Measurements from ENCODE around the gene CHCHD3. TPM values are rescaled to one million over a fixed set of nuclear protein-coding genes. Genes with fewer than 3 reads are reported as not detected.

Gene CHCHD3
- total and polyA plus RNA-seq, 9 of the 15 experiments (the other 6 are each of a cell fraction or from before 2014, with no cell fraction given): 66.2 to 279 (median 204) TPM

DNA sequence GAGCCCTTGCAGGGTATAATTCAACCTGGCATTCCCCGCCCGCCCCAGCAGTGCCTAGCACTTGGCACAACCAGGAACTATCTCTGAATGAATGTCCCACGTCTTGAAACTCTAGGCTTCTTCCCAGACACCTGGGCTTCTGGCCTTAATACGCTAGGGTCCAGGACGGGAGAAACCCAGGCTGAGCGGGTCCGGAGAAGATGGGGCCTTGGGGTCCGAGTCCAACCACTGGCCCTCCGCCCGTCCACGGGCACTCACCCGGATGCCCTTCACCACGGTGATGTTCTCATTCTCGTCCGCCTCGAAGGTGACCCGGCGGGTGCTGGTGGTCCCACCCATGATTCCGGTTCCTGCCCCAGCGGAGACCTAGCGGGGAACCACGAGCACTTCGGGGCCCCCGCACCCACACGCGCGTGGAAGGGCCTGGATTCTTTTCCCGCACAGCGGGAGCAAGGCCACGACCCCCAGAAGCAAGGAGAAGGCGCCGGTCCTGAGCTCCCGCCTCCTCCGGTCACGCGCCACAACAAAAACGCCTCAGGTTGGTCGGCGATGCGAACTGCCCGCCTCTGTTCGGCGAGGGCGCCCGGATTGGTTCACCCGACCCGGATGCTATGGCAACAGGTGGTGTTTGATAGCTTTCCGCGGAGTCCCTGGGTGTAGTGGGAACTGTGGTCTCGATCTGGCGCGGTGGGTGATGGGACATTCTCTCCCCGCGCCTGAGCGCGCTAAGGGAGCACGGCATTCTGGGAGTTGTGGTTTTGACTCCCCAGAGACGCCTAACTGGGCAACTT, at the start of gene CHCHD3 (continued):
- no peak; the same call in 1 of the 2 replicates for TF ChIP-seq KLF6 (CRISPR knock-in tag; IDR thresholded peaks at IDR 0.05; ENCODE audit: borderline replicate concordance)
- TF ChIP-seq, protein P1, sequence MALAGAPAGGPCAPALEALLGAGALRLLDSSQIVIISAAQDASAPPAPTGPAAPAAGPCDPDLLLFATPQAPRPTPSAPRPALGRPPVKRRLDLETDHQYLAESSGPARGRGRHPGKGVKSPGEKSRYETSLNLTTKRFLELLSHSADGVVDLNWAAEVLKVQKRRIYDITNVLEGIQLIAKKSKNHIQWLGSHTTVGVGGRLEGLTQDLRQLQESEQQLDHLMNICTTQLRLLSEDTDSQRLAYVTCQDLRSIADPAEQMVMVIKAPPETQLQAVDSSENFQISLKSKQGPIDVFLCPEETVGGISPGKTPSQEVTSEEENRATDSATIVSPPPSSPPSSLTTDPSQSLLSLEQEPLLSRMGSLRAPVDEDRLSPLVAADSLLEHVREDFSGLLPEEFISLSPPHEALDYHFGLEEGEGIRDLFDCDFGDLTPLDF (CRISPR knock-in tag; IDR thresholded peaks at IDR 0.05): peak; percentile 86; the same call in 1 of the 2 replicates
- TF ChIP-seq SRSF9 (IDR thresholded peaks at IDR 0.05; ENCODE audit: borderline replicate concordance, low read depth, low read length): no peak
- TF ChIP-seq NUFIP1 (IDR thresholded peaks at IDR 0.05; ENCODE audit: partially characterized antibody): no peak
- TF ChIP-seq NCOA2 (IDR thresholded peaks at IDR 0.05; ENCODE audit: partially characterized antibody in 2 of 2): no peak
- TF ChIP-seq PHF8 (IDR thresholded peaks at IDR 0.05; ENCODE audit: borderline replicate concordance, low read length): peak; percentile 99
- TF ChIP-seq, protein P2, sequence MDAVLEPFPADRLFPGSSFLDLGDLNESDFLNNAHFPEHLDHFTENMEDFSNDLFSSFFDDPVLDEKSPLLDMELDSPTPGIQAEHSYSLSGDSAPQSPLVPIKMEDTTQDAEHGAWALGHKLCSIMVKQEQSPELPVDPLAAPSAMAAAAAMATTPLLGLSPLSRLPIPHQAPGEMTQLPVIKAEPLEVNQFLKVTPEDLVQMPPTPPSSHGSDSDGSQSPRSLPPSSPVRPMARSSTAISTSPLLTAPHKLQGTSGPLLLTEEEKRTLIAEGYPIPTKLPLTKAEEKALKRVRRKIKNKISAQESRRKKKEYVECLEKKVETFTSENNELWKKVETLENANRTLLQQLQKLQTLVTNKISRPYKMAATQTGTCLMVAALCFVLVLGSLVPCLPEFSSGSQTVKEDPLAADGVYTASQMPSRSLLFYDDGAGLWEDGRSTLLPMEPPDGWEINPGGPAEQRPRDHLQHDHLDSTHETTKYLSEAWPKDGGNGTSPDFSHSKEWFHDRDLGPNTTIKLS (IDR thresholded peaks at IDR 0.05; ENCODE audit: borderline replicate concordance, low read depth): peak; percentile 91
- TF ChIP-seq CHD2 (IDR thresholded peaks at IDR 0.05; ENCODE audit: low read depth, low read length): peak; percentile 76
- peak; percentile 41; the same call in 1 of the 2 replicates for TF ChIP-seq EP300 (IDR thresholded peaks at IDR 0.05; ENCODE audit: low read length)
- TF ChIP-seq, protein P3, sequence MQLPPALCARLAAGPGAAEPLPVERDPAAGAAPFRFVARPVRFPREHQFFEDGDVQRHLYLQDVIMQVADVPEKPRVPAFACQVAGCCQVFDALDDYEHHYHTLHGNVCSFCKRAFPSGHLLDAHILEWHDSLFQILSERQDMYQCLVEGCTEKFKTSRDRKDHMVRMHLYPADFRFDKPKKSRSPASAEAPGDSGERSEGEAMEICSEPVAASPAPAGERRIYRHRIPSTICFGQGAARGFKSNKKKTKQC (CRISPR knock-in tag; IDR thresholded peaks at IDR 0.05): peak; percentile 89; the same call in 1 of the 2 replicates
- peak; percentile 80 for TF ChIP-seq POU5F1 (IDR thresholded peaks at IDR 0.05; ENCODE audit: borderline replicate concordance, low read depth, low read length, partially characterized antibody)
- TF ChIP-seq, protein P4, sequence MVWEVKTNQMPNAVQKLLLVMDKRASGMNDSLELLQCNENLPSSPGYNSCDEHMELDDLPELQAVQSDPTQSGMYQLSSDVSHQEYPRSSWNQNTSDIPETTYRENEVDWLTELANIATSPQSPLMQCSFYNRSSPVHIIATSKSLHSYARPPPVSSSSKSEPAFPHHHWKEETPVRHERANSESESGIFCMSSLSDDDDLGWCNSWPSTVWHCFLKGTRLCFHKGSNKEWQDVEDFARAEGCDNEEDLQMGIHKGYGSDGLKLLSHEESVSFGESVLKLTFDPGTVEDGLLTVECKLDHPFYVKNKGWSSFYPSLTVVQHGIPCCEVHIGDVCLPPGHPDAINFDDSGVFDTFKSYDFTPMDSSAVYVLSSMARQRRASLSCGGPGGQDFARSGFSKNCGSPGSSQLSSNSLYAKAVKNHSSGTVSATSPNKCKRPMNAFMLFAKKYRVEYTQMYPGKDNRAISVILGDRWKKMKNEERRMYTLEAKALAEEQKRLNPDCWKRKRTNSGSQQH (CRISPR knock-in tag; IDR thresholded peaks at IDR 0.05): peak; percentile 86
- no peak for TF ChIP-seq PHB2 (IDR thresholded peaks at IDR 0.05; ENCODE audit: low read depth)
- peak; percentile 95 for TF ChIP-seq RAD51 (IDR thresholded peaks at IDR 0.05; ENCODE audit: borderline replicate concordance, low read depth)
- TF ChIP-seq ZNF436 (CRISPR knock-in tag; IDR thresholded peaks at IDR 0.05): 0 out of 2 replicates have a peak, but pooled peaks have one; percentile 11
- peak; percentile 96 for TF ChIP-seq POLR2A (conservative IDR thresholded peaks at IDR 0.05)
- peak; percentile 92 for TF ChIP-seq GATAD2A (IDR thresholded peaks at IDR 0.05)
- TF ChIP-seq CTBP1 (IDR thresholded peaks at IDR 0.05; ENCODE audit: borderline replicate concordance): peak; percentile 73; the same call in 1 of the 2 replicates
- TF ChIP-seq, protein P5, sequence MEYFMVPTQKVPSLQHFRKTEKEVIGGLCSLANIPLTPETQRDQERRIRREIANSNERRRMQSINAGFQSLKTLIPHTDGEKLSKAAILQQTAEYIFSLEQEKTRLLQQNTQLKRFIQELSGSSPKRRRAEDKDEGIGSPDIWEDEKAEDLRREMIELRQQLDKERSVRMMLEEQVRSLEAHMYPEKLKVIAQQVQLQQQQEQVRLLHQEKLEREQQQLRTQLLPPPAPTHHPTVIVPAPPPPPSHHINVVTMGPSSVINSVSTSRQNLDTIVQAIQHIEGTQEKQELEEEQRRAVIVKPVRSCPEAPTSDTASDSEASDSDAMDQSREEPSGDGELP (CRISPR knock-in tag; IDR thresholded peaks at IDR 0.05; ENCODE audit: borderline replicate concordance): peak; percentile 89
- TF ChIP-seq, protein P6, sequence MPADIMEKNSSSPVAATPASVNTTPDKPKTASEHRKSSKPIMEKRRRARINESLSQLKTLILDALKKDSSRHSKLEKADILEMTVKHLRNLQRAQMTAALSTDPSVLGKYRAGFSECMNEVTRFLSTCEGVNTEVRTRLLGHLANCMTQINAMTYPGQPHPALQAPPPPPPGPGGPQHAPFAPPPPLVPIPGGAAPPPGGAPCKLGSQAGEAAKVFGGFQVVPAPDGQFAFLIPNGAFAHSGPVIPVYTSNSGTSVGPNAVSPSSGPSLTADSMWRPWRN (IDR thresholded peaks at IDR 0.05; ENCODE audit: low read depth): no peak
- TF ChIP-seq MAFG (tag; conservative IDR thresholded peaks at IDR 0.05): no peak
- TF ChIP-seq ZNF239 (CRISPR knock-in tag; IDR thresholded peaks at IDR 0.05): no peak

Data from K562 (cell line).